NCI-H146 treated with DMSO at 0.1 percent for 48 hours (cell line): ENCODE measurements around the gene SETDB2.

Experiments
- DNase-seq: peaks from one replicate; lab custom pipeline; 2025; ENCODE audit not compliant: unreplicated experiment; lab: John Stamatoyannopoulos, UW

The SETDB2 gene

GRCh38 chr13:49532593-49532992, 88.5 kb downstream of the SETDB2 start:
- DNase-seq, result no peak

GRCh38 chr13:49533011-49533410, 88.9 kb downstream of the SETDB2 start:
- DNase-seq, result no peak

- no peak for DNase-seq
These were observed 89.7 kb downstream of the SETDB2 start for GRCh38 chr13:49533591-49534269.

GRCh38 chr13:49536144-49536873, 92.2 kb downstream of the SETDB2 start:
- no peak for DNase-seq

- no peak for DNase-seq
These were observed 94.3 kb downstream of the SETDB2 start for GRCh38 chr13:49538404-49538803.

GRCh38 chr13:49539313-49539712, 95.2 kb downstream of the SETDB2 start:
- no peak for DNase-seq

- no peak for DNase-seq
These were observed 95.7 kb downstream of the SETDB2 start for GRCh38 chr13:49539746-49540145.

- DNase-seq, result no peak
These were observed 96.5 kb downstream of the SETDB2 start for GRCh38 chr13:49540552-49540951.

GRCh38 chr13:49543656-49544055, 99.6 kb downstream of the SETDB2 start:
- no peak for DNase-seq
